HG03196 (cell line): ENCODE data around the gene POLR1A.

Experiments
- ATAC-seq: cut with Tn5 transposase; IDR thresholded peaks from one replicate; pipeline ENCODE4 v1.9.1; 2021; ENCODE audit not compliant: unreplicated experiment

POLR1A gene

DNA sequence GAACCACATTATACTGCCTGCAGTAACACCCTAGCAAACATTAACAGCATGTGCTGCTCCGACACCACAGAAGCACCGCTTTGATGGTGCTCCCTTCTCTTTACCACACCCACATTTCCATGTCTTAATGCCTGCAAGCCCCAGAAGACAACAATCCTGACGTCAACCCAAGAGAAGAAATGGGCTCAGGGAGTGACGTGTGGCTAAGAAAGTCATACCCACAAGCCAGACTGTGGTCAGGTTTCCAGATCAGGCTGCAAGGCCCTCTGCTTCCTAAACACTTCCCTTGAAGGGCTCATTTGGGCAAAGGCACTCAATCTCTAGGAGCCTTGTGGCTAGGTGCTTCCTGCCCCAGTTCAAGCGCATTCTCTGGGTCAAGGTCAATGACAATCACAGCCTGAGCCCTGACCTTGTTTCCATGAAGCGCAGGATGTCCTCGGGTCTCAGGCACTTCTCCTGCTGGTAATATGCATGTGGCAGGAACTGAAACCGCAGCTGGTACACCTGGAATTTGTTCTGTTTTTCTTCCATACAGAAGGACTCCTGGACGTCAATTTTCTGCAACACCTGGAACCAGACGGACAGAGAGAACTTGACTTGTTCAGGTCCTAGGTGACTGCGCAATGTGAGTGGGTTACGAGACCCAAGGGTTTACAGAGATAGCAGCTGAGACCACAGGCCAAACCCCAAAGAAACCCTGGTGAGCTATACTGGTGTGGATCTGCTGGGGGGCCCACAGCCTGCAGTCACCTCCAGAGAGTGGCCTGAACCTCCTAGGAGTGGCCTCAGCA, 67.2 kb downstream of the POLR1A start:
- ATAC-seq: no peak

DNA sequence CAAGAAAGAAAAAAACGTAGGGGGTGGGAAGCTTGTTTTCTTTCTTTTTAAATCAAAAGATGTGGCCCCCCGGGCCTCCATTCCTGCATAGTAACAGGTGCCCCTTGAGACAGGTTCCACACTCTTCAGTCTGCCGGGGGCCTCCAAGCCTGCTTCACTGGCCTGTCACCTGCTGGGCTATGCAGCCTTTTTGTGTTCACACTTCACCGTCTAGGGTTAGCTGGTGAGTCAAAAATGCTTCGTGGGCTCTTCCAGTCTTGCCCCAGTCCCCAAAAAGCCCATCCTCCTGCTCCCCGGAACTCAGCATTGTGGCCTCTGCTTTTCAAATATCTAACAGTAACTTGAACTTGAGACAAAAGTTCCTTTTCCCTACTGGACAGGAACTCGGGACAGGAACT, 67.9 kb downstream of the POLR1A start:
- no peak for ATAC-seq

DNA sequence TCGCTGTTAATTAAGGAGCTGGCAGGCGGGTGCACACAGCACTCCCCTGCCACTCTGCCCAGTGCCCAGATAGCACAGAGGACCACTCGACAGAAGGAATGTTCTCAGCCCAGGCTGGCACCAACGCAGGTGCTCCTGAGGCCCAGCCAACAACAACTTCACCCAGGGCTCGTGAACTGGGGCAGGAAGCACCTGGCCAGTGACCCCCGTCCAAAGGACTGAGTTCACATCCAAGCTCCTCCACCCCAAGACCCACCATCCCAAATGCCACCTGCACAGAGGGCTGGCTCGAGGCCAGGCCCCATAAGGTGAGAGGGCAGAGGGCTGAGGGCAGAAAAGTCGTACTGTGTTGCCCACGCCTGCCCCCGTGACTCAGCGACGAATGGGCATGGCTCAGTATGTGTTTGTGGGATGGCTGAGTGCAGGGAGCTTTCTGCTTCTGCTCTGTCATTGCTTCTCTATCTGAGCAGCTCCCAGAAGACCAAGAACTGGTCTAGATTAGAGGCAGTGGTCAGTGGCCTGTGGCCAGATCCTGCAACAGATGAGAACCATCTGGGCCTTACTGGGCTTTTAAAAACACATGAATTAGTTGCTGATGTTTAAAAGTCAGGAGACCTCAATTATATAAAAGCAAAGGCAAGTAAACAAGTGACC, 68.4 kb downstream of the POLR1A start:
- ATAC-seq: no peak

DNA sequence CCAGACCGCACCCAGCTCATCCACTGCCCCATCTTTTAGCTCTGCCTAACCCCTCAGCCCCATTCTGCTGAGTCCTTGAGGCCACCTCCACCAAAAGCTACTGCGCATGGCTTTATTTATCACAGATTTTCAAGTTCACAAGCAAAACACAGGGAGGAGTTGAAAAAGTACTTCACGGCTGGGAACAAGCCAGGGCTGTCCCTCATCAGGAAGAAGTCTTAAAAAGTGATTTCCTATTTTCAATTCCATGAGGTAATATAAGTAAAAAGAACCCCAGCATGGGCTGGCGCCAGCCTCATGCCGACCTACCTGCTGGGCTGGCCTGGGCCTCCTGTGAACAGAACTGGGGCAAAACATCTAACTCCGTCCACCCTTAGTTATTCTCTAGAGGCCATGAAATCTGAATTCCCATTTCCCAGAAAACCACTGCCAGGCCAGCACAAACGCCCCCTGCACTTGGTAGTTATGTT, 69.0 kb downstream of the POLR1A start:
- no peak for ATAC-seq

DNA sequence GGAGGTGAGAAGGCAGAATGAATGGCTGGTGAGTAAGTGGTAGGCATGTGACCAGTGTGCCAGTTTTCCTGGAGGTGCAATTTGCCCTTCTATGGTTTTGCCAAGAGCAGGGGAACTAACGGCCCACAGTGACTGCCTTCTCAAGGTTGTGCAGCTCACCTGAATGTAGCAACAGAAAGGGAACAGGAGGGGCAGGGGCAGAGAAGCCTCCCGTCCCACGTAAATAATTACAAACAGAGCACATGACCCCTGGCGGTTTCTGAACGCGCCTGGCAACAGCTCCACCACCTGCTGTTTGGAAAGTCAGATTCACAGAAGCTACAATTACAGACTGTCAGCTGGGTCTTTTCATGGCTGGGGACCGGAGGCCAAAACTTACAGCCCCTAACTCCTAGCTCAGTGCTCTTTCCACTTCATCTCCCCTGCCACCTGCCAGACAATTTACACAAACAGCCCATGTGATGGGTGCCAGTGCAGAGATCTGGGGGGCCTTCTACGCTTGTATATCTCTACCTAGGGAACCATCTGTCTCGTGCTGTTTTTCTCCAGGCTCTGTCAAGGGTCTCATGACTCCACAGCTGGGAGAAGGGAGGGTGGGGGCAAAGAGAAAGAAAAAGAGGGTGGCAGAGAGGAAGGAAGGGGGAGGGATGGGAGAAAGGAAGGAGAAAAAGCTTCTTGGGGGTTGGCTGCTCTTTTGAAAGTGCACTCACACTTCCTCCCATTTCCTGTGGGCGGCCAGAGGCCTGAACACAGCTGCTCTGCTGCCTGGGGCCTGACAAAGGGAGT, 69.6 kb downstream of the POLR1A start:
- peak; percentile 63 for ATAC-seq

DNA sequence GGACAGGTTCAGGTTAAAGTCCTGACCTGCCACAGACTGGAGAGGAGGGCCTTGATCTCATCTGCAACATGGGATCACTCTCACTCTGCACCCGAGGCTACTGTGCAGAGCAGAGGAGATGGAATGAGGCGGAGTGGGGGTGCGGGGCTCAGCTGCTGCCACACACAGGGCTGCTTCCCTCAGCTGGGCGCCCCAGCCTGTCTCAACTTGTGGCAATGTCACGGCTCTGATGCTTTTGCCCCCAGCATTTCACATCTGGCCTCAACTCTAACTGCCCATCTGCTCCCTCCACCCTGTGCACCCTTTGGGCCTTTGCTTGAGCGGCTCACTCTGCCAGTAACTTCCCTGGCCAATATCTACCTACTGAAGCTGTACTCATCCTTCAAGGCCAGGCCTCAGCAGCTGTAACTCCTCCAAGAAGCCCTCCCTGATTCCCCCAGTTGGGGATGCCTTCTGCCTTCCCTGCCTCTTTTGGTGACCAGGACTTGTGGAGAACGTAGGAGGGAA, 70.3 kb downstream of the POLR1A start:
- no peak for ATAC-seq

DNA sequence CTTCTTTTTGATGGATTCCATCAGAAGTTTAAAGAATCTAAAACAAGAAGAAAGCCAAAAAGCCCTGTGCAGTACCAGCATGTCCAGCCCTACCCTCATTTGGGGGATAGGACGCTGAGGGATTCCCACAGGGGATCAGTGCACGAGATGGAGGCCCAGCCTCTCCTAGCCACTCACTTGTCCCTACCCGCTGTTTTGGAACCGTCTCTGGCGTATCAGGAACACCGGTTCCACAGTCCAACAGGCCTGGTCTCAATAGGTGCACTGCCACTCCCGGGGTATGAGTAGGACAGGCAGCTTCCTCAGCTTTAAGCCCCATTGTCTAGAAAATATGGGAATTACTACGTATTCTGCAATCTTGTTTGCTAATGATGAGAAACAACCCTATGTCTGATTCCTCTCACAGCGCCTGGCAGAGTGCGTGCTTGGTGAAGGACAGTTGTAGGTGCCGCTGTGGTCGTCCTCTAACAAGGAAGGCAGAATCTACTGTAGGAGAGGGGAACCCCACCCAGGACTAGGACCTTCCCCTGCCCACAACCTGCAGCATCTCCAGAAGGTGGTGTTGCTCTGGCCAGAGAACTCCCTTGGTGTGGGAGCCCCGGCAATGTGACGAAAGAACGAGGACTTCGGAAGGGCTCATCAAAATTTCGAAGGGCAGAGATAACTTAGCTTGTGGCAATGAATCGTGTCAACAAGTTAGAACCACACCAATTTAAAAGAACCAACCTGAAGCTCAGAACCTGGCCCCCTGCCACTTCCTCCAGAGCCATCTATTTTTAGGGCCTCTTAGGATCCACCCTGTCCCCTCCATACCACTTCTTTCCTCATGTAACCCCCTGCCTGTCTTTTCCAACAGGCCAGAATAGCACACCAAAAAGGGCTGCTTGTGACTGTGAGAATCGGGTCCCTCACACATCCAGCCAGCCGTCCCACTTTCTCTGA, 71.7 kb downstream of the POLR1A start:
- no peak for ATAC-seq

DNA sequence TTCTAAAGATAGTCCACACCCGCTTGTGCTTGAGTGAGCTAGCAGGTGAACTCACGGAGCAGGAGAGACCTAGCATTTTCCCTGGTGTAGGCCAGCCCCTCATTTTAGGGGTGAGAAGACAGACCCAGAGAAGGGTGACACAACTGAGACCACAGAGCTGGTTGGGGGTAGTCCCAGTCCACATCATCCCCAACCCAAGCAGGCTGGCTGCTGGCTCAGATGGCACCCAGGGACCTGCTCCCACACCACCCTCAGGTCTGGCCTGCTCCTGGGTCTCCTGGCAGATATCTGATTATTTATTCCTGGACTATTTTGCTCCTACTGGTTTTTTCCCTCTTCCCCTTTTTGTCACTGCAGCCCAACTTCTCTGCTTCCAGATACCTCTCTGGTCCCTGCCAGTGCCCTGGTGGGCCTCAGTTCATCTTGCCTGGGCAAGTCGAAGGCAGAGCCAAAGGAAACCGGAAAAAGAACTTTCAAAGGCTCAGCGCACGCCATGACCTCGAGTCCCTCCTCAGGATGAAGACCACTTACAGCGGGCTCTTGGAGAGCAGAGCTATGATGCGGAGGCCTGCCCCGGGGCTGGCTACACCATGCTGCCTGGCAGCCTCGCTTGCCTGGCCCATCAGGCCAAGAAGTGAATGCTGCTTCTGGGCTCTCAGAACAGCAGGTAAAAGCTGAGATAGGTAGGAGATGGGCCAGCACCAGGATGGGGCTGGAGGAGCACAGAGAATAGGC, 72.7 kb downstream of the POLR1A start:
- ATAC-seq: no peak

DNA sequence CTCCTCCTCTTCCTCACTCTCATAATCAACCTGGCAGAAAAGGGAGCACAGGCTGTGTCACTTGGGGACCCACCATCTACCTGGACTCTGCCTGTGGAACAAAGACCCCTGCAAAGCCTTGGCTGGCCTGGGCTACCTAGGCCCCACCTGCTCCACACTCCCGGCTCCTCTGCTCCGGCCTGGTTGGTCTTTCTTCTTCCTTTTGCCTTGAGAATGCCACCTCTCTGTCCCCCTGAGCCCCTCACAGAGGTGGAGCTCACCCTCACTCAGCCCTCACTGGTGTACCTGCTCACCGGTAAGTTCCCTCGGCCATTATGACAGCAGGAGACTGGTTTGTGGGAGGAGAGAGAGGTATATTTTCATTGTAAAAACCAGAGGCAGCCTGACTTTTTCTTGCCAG, 74.1 kb downstream of the POLR1A start:
- ATAC-seq: no peak

DNA sequence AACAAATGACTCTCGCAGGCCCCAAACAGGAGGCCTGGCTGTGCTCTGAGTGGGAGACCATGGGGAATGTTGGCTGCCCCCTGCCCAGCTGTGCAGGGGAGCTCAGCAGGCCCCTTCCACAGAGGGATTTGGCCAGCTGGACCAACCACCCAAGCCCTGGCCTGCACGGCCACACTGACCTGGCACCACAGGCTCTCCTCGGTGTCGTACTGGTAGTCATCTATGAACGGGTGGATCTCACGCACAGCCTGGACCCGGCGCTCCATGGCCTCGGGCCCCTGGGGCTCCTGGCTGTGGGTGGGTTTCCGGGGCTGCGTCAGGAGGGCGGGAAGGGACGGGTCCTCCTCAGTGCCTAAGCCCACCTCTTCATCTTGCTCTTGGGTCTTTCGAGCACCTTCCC, 74.5 kb downstream of the POLR1A start:
- ATAC-seq: no peak

DNA sequence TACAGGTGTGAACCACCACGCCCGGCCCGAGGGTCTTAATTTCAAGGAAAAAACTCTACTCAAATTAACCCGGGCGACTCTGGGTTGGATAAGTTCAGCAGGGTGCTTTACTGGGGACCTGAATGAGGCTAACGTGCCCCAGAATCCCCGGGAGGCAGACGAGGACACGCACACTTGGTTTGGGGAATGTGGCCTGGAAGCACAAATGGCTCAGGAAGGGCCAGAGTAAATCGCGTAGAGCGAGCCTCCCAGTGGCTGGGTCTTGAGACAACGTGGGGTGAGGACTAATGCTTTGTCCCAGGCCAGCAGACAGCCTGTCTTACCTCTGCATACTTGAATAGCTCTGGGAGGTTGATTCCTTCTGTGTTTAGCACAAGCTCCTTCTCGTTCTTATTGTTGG, 75.8 kb downstream of the POLR1A start:
- no peak for ATAC-seq

DNA sequence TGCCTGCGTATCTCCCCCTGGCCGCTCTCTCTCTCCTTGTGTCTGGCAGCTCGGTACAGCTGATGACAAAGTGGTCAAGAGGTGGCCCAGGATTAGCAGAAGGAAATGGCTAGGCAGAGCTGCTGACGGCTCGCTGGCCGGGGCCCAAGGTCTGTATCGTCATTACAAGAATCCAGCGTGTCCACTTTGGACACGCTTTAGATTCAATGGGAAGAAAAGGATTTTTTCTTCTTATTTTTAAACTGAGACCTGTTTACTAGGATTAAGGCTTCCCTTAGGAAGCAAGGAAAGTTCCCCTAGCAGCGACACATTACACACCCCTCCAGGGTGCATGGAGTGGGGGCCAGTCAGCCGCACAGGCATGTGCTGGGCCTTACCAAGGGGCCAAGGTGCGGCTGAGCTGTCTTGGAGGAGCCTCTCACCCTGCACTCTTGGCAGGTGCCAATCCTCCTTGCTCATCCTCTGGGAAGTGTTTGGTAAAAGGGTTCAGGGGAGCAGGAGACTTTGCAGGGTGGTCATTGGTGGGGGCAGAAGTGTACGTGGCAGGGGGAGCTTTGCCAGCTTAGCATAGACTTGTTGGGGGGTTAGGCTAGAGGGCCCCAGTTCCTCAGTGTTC, 76.8 kb downstream of the POLR1A start:
- ATAC-seq: no peak

DNA sequence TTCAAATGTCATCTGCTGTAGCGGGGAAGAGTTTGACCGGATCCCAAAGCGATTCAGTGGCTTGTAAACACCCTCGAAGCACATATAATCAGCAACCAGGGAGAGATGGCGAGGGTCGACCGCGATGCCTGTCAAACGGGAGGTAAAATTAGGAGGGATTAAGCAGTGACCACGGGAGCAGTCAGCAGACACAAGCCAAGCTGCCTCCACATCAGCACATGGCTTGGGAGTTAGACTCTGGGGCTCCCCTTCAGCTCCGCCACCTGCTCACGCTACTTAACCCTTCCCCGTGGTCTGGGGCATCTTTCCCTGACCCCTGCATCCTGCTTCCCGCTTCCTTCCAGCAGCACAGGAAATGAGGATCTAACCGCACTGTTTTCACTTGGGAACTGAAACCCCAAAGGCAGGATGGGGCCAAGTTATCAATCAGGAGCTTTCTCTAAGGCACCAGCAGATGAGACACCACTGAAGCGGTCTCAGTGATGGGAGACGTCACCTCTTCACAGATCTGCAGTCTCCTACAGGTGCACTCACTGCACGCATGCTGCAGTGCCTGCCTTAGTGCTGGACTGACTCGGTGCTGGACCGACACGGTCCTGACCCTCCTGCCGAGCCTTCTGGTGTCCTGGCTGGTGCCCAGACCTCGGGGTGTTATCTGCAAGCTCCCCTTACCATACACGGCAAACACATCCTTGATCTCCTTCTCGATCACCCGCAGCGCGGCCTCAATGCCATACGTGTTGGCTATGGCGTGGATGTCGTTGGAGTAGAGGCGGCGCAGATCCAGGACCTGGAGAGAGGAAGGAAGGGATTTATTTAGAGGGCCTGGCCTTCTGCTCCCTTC, 77.5 kb downstream of the POLR1A start:
- no peak for ATAC-seq

DNA sequence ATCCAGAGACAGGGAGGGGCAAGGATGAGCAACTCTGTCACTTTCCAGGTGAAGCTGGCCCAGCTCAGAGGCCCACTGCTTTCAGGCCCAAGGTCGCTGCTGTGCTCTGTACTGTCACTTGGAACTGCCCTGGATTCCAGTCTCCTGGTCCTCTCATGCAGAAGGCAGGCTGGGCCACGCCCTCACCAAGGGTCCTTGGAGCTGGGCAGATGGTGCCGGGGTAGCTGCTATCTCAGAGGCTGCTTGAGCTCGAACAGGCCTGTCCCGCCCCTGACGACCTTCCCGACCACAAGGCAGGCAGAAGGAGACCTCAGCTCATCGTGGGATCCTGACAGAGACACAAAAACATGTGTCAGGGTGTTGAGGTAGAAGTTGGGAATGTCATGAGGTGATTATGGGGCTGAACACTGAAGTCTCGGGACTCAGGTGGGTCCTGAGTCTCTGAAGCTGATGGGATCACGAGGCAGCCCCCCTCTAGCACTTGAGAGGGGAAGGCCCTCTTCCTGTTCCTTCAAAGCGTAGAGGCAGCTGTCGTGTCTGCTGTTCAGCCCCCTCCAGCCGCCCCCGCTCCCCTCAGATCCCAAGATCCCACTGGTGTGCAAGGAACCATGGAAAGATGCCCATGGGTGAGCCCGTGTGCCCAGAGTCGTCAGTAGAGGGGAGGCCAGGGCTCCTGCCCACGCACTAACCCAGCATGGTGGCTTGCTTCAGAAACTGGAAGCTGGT, 78.3 kb downstream of the POLR1A start:
- no peak for ATAC-seq

DNA sequence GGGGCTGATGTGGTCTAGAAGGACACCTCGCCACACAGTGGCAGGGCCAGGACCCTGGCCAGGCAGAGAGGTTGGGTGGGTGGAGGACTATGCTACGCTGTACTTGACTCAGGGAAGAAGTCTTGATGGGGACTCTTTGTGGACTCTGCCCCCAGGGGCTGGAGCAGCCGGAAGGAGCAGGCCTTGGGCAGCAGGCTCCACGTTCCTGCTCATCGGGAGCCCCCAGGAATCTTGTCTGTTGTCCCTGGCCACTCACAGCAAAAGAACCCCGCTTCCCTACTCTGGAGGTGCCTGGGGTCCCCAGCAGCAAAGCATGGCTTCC, 79.0 kb downstream of the POLR1A start:
- no peak for ATAC-seq

DNA sequence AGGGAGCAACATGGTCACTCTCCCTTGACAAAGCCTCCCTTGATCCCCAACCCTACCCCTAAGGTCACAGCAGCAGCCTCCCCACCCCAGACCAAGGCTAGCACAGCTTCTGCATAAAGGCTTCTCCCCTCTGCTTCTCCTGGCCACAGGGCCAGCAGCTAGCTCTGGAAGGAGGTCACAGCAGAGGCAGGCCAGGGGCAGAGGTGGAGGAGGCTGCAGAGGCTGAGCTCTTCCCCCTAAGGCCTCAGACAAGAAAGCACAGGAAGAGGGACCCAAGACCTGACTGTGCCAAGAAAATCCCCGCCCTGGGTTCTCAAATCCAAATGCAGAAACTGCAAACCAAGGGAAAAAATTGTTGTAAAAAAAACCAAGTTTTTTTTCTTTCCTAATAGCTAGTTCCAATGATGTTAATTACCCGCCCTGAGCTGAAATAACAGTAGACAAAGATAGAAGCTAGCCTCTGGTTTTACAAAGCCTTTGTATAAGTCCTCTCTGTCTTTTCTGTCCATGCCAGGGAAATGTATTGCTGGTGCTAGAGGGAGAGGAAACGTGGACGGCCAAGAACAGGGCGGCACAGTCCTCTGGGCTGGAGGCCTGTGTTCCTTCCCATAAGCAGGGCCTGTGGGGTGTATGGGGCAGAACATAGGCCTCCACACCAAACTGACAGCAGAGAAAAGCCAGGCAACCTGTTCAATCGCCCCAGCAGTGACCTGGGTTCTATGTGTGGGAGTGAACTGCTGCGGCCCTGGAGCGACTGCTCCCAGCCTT, 79.5 kb downstream of the POLR1A start:
- ATAC-seq: no peak

DNA sequence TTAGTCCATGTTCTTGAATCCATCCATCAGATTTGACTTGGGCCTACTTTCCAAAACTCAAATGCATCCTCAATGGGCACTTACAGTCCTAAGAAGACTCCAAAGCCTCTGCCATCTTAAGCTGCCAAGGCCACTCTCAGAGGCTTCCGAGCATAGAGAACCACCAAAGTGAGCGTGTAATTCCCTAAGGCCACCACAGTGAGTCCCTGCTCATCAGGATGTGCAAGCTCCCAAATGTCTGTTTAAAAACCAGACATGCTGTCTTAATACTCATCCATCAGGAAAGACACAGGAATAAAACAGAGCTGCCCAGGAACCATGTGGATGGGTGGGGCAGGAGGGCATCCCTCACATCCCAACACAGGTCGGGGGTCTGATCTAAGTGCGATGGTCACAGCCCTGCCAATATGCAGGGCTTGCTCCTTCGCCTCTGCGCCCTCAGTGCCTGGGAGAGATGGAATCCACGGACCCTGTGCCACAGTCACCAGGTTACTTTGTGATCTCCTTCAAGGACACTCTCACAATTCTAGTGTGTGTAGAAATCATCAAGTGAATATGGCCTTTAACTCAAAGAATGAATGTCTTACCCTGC, 80.4 kb downstream of the POLR1A start:
- ATAC-seq: no peak
